ENCODE measurements around the gene KLKB1. TPM values are rescaled to one million over a fixed set of nuclear protein-coding genes. Genes with fewer than 3 reads are reported as not detected.
A peak's percentile ranks its signal among the peaks of the same experiment; 100 is the strongest.

The KLKB1 gene
- total RNA-seq, 1 donor from 2014 or later: 1.6 TPM

DNA sequence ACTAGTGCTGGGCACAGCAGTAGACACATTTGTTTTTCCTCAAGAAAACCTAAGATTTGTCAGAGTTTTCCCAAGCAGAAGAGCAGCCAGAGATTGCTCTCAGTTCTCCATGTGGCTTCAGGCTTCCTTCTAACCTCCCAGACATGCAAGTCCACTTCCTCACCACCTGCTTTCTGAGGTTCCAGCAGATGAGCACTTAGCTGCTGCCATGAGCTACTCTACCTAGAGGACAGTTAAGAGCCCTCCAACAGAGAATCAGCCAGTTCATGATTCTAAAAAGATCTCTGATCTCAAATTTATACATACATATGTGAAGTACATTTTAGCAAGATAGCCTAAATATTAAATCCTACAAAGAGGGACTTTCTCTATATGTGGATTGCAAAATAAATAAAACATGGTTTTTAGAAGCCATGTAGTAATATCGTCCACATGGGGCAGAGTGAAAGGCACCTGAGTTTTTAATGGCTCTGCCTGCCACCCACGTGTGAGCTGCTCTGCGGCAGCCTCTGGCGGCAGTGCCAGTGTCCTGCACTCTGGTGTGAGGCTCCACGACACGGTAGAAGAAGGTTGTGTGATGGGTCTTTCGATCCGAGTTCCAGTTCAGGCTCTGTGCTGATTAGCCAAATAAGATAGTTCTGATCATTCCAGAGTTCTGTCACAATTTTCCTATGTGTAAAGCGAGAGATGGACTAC lies 25.6 kb upstream of the KLKB1 start:
- Histone ChIP-seq H3K4me3 (no peak overlapping the region), H3K27me3 (ENCODE audit: low read depth) (no peaks in the 10 kb centered on the region), H3K36me3 (peaks cover 12% of the 10 kb centered on the region), H3K27ac (no peak overlapping the region), H3K9me3 (no peaks in the 10 kb centered on the region), H3K4me1 (no peaks in the 10 kb centered on the region)
- peak; percentile 86 for ATAC-seq
- intact Hi-C loops (cut with DNase I): no loop called here
- peak; percentile 61 for TF ChIP-seq CTCF (IDR thresholded peaks at IDR 0.05)
- no peak for DNase-seq

GRCh38 chr4:186202490-186203140 lies 24.7 kb upstream of the KLKB1 start:
- H3K4me3 ChIP-seq: no peak overlapping the region
- H3K27me3 ChIP-seq (ENCODE audit: low read depth): no peaks in the 10 kb centered on the region
- H3K36me3 ChIP-seq: peaks cover 7% of the 10 kb centered on the region
- DNase-seq (no peak), ATAC-seq (no peak)
- intact Hi-C loops (cut with DNase I): no loop called here
- H3K9me3 ChIP-seq: no peaks in the 10 kb centered on the region
- no peak for TF ChIP-seq CTCF (IDR thresholded peaks at IDR 0.05)
- no peak overlapping the region for H3K27ac ChIP-seq
- no peaks in the 10 kb centered on the region for H3K4me1 ChIP-seq

GRCh38 chr4:186203406-186203805 lies 23.9 kb upstream of the KLKB1 start:
- peaks cover 5% of the 10 kb centered on the region for H3K36me3 ChIP-seq
- intact Hi-C loops (cut with DNase I): no loop called here
- no peaks in the 10 kb centered on the region for H3K27me3 ChIP-seq (ENCODE audit: low read depth)
- no peaks in the 10 kb centered on the region for H3K9me3 ChIP-seq
- no peak for DNase-seq
- H3K27ac ChIP-seq: no peak overlapping the region
- H3K4me3 ChIP-seq: no peak overlapping the region
- no peak for TF ChIP-seq CTCF (IDR thresholded peaks at IDR 0.05)
- ATAC-seq: peak; percentile 29 to 40
- no peaks in the 10 kb centered on the region for H3K4me1 ChIP-seq

DNA sequence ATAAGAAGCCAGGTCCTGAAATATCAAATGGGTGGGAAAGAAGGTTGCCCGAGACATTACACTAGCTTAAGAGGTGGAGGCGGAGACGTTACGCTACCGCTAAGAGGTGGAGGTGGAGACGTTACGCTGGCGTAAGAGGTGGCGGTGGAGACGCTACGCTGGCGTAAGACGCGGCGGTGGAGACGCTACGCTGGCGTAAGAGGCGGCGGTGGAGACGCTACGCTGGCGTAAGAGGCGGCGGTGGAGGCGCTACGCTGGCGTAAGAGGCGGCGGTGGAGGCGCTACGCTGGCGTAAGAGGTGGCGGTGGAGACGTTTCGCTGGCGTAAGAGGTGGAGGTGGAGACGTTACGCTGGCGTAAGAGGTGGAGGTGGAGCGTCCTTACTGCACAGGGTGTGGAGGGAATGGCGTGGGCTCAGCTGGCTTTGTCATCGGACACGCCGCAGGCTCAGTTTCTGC lies 23.2 kb upstream of the KLKB1 start:
- no peak overlapping the region for H3K27ac ChIP-seq

GRCh38 chr4:186204686-186205085 lies 22.6 kb upstream of the KLKB1 start:
- Histone ChIP-seq H3K27me3 (ENCODE audit: low read depth) (no peaks in the 10 kb centered on the region), H3K4me3 (no peak overlapping the region), H3K9me3 (no peaks in the 10 kb centered on the region), H3K36me3 (peaks cover 10% of the 10 kb centered on the region), H3K27ac (no peak overlapping the region), H3K4me1 (no peaks in the 10 kb centered on the region)
- no peak for DNase-seq
- no peak for ATAC-seq
- intact Hi-C loops (cut with DNase I): no loop called here
- TF ChIP-seq CTCF (IDR thresholded peaks at IDR 0.05): no peak

More for the DNA sequence above, 23.2 kb upstream of the KLKB1 start:
- intact Hi-C loops (cut with DNase I): no loop called here
- no peaks in the 10 kb centered on the region for H3K9me3 ChIP-seq
- H3K27me3 ChIP-seq (ENCODE audit: low read depth): no peaks in the 10 kb centered on the region
- H3K36me3 ChIP-seq: peaks cover 6% of the 10 kb centered on the region
- no peak overlapping the region for H3K4me3 ChIP-seq
- TF ChIP-seq CTCF (IDR thresholded peaks at IDR 0.05): no peak
- ATAC-seq: peak; percentile 47 to 80
- no peaks in the 10 kb centered on the region for H3K4me1 ChIP-seq
- DNase-seq: no peak

Data from lower lobe of right lung (tissue), 2 donors.